NCI-H1048 (cell line): ENCODE results near the gene TUBA4A.
"Not testable (repeated sequence)": the region's sequence is repeated elsewhere in the genome, so short reads cannot be mapped to it uniquely, and the experiment has no call there.

Experiments used
- DNase-seq: peaks from one replicate; lab custom pipeline; 2025; lab: John Stamatoyannopoulos, UW

TUBA4A gene

DNA sequence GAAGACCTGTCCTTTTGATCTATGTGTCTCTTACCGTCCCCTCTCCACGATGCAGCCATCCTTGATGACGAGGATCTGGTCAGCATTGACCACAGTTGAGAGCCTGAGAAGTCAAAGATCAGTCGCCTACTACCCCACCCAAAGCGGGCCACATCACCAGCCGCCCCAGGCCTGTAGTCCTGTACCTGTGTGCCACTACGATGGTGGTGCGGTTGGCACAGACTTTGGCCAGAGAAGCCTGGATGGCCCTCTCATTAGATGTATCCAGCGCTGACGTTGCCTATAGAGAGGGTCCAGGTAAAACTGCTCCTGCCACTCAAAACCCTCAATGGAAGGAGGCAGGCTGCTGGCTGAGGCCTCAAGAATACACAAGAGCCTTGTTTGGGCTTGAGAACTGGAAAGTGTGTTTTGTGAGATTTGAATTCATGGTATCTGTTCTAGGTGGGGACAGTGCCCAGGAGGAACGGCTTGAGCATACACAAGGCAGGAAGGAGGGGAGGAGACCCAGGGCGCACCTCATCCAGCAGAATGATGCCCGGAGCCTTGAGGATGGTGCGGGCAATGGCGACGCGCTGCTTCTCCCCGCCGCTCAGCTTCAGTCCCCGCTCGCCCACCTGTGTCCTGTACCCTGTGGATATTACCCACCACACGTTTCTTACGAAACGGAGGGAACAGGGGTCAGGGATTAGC lies 43.4 kb downstream of the TUBA4A start:
- DNase-seq, result no peak

DNA sequence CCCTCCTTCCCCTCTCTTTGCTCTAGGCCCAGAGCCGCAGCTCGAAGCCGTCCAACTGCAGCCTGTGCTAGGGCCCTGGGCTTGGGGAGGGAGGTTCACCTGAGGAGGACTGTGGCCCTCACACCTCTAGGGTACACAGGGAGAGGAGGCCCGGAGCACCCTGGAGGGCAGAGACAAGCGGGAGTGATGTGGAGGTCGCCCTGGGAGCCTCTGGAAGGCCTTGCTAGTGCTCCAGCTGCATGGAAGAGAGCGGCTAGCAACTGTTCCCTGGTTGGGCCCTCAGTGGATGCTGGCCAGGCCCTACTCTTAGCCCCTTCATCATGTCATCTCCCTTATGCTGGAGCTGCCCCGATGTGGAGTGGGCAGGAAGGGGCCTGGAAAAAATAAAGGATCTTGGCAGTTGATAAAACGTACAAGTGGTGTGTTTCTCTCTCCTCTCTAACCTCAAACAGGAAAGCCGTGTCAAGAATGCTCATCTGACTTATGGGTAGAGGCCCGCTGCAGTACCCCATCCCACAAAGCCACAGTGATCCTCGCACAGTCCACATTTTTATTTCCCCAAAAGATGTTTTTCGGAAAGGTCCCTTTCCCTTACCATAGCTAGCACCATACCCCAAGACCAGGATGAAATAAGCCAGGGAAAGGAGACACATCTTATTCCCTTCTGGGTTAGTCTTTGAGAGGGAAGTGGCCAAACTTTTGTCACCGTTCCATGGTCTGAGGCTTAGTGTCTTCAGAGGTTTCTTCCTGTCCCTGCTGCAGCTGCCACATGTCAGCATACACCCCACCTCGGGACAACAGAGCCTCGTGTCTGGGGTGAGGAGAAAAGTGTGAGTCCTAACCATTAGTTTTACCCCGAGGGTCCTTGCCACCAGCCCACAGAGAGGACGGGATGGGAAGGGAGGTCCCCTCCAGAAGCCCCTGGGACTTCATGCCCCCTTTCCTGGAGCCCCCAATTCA lies 44.2 kb downstream of the TUBA4A start:
- no peak for DNase-seq

DNA sequence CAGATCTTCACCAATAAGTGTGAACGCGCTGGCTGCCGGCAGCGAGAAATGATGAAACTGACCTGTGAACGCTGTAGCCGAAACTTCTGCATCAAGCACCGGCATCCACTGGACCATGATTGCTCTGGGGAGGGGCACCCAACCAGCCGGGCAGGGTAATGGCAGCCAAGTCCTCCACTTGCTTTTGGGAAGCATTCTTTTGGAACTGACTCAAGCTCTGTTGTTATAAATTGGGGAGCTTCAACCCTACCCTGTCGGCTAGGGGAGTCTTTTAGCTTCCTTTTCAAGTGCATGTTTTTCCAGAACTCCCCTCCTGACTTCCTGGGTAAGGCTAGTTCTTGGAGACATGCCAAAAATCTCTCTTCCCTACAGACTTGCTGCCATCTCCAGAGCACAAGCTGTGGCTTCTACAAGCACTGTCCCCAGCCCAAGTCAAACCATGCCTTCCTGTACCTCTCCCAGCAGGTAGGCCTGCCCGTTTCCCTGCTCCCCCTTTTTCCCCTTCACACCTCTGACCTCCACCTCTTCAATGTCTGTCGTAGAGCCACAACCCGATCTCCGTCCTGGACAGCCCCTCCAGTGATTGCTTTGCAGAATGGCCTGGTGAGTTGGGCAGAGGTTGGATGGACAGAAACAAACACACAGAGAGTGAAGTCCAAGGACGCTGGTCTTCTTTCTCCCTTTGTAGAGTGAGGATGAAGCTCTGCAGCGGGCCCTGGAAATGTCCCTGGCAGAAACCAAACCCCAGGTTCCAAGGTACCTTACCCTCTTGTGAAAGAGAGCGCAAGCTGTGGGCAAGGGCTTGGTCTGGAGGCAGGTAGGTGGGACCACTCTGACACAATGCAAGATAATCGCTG lies 45.6 kb downstream of the TUBA4A start:
- no peak for DNase-seq

DNA sequence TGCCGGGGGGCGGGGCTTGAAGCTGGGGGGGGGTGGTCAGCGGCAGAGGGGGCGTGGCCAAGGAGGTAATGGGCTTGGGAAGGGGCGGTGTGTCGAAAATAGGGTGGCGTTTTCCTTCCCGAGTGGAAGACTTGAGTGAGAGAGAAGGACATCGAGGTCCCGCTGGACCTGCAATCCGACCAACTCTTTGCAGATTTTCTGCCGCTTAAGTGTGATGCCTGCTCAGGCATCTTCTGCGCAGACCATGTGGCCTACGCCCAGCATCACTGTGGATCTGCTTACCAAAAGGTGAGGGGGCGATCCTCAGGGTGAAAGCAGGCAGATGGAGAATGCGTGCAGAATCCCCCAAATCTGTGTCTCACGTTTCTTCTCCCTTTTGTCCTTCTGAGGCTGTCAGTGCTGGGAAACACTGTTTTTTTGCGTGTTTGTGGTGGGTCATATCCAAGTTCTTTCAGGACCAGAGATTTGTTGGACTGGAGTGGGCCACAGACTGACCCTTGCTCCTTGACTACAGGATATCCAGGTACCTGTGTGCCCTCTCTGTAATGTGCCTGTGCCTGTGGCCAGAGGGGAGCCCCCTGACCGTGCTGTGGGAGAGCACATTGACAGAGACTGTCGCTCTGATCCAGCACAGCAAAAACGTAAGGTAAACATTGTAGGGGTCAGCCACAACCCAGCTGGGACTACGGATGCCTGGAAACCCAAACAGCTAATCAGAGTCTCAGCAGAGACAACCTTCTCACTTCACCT lies 46.4 kb downstream of the TUBA4A start:
- DNase-seq, result no peak

DNA sequence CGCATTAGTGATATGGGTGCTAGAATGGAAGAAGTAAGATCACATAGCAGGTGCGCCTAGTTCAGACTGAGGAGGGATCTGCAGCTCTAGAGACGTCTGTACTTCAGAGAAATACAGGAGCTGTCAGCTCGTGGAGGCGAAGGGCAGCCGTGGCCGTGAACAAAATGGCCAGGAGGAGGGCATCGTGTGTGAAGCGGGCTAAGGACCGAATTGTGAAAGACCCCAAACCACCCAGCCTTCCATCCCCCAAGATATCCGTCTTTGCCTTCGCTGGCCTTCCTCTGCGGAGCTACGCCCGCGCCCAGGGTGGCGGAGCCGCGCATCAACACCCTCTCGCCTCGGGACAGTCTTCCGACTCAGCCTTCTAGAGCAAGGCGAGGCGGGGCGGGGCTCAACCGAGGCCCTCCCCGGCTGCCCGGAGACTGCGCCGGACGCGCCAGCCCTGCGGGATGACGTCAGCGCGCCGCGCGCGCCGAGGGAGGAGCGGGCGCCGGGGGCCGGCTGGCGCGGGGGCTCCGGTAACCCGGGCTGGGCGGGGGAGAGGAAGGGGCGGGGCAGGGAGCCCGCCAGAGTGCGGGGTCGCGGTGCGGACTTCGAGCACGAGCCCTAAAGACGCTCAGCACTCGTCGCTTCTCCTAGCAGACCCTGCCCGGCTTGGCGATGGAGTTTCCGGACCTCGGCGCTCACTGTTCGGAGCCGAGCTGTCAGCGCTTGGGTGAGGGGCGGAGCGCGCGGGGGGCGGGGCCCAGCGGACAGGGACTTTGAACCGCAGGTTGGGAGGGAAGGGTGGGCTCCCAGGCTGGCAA lies 47.2 kb downstream of the TUBA4A start, which contains the start of gene ZFAND2B:
Gene ZFAND2B (plus strand): TSS at position 455 of the 806 bp plus-strand sequence. CDS start 206 bp downstream, at position 661.
- peak; percentile 78 for DNase-seq

- DNase-seq, result no peak
Observed at GRCh38 chr2:219205981-219206327, 47.8 kb downstream of the TUBA4A start.

DNA sequence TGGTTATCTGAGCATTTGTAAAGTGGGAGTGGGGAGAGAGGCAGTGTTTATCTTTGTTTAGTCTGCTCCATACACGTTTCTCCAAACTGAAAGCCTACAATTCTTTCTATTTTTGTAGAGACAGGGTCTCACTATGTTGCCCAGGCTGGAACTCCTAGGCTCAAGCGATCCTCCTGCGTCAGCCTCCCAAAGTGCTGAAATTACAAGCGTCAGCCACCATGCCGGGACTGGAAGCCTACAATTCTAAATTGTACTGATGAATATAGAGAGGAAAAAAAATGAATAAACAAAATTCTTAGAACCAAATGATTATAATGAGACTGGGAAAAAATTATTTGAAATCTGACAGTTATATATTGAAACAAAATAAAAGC lies 48.6 kb downstream of the TUBA4A start:
- no peak for DNase-seq

DNA sequence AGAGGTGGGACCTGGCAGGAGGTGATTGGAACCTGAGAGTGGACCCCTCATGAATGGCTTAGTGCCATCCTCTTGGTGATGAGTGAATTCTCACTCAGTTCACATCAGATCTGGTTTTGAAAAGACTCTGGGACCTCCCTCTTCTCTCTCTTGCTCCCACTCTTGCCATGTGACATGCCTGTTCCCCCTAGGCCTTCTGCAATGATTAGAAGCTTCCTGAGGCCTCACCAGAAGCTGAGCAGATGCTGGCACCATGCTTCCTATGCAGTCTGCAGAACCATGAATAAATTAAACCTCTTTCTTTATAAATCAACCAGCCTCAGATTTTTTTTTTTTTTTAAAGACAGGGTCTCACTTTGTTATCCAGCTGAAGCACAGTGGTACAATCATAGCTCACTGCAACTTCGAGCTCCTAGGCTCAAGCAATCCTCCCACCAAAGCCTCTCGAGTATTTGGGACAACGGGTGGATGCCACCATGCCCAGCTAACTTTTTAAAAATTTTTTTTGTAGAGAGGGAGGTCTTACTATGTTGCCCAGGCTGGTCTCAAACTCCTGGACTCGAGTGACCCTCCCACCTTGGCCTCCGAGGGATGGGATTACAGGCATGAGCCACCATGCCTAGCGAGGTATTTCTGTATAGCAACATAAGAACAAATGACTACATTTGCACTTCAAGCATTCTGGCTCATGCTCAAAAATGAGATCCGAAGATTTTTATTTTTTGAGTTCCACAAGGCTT lies 49.1 kb downstream of the TUBA4A start:
- no peak for DNase-seq

GRCh38 chr2:219201331-219201730 lies 52.4 kb downstream of the TUBA4A start:
- DNase-seq, result not testable (repeated sequence)

DNA sequence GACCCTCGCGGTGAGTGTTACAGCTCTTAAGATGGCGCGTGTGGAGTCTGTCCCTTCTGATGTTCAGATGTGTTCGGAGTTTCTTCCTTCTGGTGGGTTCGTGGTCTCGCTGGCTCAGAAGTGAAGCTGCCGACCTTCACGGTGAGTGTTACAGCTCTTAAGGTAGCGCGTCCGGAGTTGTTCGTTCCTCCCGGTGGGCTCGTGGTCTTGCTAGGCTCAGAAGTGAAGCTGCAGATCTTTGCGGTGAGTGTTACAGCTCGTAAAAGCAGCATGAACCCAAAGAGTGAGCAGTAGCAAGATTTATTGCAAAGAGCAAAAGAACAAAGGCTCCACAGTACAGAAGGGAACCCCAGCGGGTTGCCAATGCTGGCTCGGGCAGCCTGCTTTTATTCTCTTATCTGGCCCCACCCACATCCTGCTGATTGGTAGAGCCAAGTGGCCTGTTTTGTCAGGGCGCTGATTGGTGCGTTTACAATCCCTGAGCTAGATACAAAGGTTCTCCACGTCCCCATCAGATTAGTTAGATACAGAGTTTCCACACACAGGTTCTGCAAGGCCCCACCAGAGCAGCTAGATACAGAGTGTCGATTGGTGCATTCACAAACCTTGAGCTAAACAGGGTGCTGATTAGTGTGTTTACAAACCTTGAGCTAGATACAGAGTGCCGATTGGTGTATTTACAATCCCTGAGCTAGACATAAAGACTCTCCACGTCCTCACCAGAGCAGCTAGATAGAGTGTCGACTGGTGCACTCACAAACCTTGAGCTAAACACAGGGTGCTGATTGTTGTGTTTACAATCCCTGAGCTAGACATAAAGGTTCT lies 53.0 kb downstream of the TUBA4A start:
- not testable (repeated sequence) for DNase-seq
